GM19455 (cell line): Measurements from ENCODE around the gene NRGN.
A peak's percentile ranks its signal among the peaks of the same experiment; 100 is the strongest.

Experiments used
- ATAC-seq: cut with Tn5 transposase; IDR thresholded peaks from one replicate; pipeline ENCODE4 v1.9.1; 2021; ENCODE audit not compliant: unreplicated experiment

NRGN gene

GRCh38 chr11:124739479-124740276, at the start of gene NRGN:
Gene NRGN, plus strand, starts transcription at chr11:124739942. Its CDS starts 143 bp downstream, at chr11:124740085.
- ATAC-seq: peak; percentile 99

- ATAC-seq: no peak
Measured at GRCh38 chr11:124693142-124693541, 46.6 kb upstream of the NRGN start.

- ATAC-seq: no peak
Measured at GRCh38 chr11:124699547-124699946, 40.2 kb upstream of the NRGN start.

GRCh38 chr11:124700028-124700427, 39.7 kb upstream of the NRGN start:
- ATAC-seq: no peak

GRCh38 chr11:124707829-124708228, 31.9 kb upstream of the NRGN start:
- no peak for ATAC-seq

GRCh38 chr11:124712392-124712791, 27.4 kb upstream of the NRGN start:
- no peak for ATAC-seq

GRCh38 chr11:124716591-124716990, 23.2 kb upstream of the NRGN start:
- no peak for ATAC-seq

- ATAC-seq: no peak
Measured at GRCh38 chr11:124717421-124717785, 22.3 kb upstream of the NRGN start.

- no peak for ATAC-seq
Measured at GRCh38 chr11:124717786-124718651, 21.7 kb upstream of the NRGN start.

GRCh38 chr11:124718801-124719200, 20.9 kb upstream of the NRGN start:
- ATAC-seq: no peak

GRCh38 chr11:124719534-124719933, 20.2 kb upstream of the NRGN start:
- ATAC-seq: no peak

GRCh38 chr11:124722176-124722575, 17.6 kb upstream of the NRGN start:
- ATAC-seq: no peak

- peak; percentile 79 for ATAC-seq
Measured at GRCh38 chr11:124724979-124725718, 14.6 kb upstream of the NRGN start.

- ATAC-seq: no peak
Measured at GRCh38 chr11:124725719-124726105, 14.0 kb upstream of the NRGN start.

- ATAC-seq: no peak
Measured at GRCh38 chr11:124727474-124727873, 12.3 kb upstream of the NRGN start.

- no peak for ATAC-seq
Measured at GRCh38 chr11:124728134-124728533, 11.6 kb upstream of the NRGN start.

GRCh38 chr11:124729571-124729970, 10.2 kb upstream of the NRGN start:
- no peak for ATAC-seq

- ATAC-seq: no peak
Measured at GRCh38 chr11:124732230-124732629, 7.5 kb upstream of the NRGN start.

GRCh38 chr11:124736736-124737135, 3.0 kb upstream of the NRGN start:
- ATAC-seq: no peak

GRCh38 chr11:124737638-124738305, 2.0 kb upstream of the NRGN start:
- ATAC-seq: no peak
